AG09309 (cell line): ENCODE results near the gene TANC2.
A peak's percentile ranks its signal among the peaks of the same experiment; 100 is the strongest.

Experiments used
- DNase-seq: peaks from one replicate; pipeline ENCODE4 v3.0.0-alpha.2; 2010; ENCODE audit warnings: low read depth
- H3K4me3 ChIP-seq: 2 replicates; pipeline ENCODE4 v1.5.1; 2011; ENCODE audit warnings: mild to moderate bottlenecking, low read depth, low read length, moderate library complexity; ENCODE audit not compliant: control insufficient read depth
- TF ChIP-seq, protein P1 (sequence below): IDR thresholded peaks from 2 replicates; pipeline ENCODE4 v1.5.1; 2011; ENCODE audit warnings: mild to moderate bottlenecking, low read depth, low read length, inconsistent platforms; ENCODE audit not compliant: insufficient read depth, control insufficient read depth; ENCODE audit errors: missing control alignments

TANC2 gene

GRCh38 chr17:62965686-62966425 lies at the start of gene TANC2:
Gene TANC2 (plus strand): TSS chr17:62966235. CDS start chr17:63009560, 43,325 bp downstream.
- DNase-seq = no peak
- TF ChIP-seq, protein P1, sequence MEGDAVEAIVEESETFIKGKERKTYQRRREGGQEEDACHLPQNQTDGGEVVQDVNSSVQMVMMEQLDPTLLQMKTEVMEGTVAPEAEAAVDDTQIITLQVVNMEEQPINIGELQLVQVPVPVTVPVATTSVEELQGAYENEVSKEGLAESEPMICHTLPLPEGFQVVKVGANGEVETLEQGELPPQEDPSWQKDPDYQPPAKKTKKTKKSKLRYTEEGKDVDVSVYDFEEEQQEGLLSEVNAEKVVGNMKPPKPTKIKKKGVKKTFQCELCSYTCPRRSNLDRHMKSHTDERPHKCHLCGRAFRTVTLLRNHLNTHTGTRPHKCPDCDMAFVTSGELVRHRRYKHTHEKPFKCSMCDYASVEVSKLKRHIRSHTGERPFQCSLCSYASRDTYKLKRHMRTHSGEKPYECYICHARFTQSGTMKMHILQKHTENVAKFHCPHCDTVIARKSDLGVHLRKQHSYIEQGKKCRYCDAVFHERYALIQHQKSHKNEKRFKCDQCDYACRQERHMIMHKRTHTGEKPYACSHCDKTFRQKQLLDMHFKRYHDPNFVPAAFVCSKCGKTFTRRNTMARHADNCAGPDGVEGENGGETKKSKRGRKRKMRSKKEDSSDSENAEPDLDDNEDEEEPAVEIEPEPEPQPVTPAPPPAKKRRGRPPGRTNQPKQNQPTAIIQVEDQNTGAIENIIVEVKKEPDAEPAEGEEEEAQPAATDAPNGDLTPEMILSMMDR = no peak
- H3K4me3 ChIP-seq = peak within 1 kb of the TSS; percentile 85

- H3K4me3 ChIP-seq = no peak overlapping the region
- TF ChIP-seq, protein P1 = no peak
- DNase-seq = no peak
Measured at GRCh38 chr17:62916684-62917571, 49.1 kb upstream of the TANC2 start.

DNA sequence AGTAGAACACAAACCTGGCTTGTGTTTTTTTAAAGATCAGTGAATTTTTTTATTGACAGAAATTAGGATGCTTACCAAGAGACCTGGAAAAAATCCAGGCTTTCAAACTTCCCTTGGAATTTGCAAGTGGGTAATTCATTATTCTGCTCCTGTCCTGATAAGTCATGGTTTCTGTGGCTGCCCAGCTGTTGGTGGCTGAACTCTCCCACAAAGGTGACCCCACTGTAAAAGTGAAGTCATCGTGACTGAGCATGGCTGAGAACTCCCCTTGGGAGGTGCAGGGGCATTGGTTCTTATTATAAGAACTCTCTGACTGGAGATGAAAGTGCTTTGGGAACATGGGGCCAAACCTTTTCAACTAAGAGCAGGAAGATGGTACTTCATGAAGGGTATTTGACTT lies 46.6 kb upstream of the TANC2 start:
- TF ChIP-seq, protein P1 = no peak
- DNase-seq = no peak
- H3K4me3 ChIP-seq = no peak overlapping the region

DNA sequence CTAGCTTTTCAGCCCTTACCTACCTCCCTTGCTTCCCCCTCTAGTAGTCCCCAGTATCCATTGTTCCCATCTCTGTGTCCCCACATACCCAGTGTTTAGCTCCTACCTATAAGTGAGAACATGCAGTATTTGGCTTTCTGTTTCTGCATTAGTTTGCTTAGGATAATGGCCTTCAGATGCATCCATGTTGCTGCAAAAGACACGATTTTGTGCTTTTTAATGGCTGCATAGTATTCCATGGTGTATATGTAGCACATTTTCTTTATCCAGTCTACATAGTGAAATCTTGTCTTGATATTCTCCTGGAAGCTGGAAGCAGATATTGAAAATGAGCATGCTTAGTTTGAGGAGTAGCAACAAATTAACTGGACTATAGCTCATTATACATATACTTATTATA lies 45.7 kb upstream of the TANC2 start:
- TF ChIP-seq, protein P1 = no peak
- no peak overlapping the region for H3K4me3 ChIP-seq
- DNase-seq = no peak

DNA sequence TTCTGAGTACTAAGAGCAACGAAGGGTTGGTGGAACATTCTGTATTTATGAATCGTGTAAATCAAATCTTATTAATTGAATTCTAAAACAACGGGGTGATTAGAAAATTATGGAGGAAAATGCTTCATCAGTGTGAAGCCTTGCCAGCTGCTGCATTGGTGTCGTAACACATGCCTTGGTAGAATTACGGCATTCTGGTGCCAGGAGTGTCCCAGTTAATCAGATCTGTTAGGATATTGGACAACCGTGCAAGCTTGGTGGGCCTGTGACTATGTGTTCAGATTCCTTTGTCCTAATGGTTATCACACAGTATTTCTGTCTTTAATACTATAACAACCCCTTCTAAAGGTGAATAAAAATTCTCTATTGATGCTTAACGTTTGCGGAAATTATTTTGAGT lies 44.2 kb upstream of the TANC2 start:
- no peak for DNase-seq
- no peak overlapping the region for H3K4me3 ChIP-seq
- TF ChIP-seq, protein P1 = no peak

DNA sequence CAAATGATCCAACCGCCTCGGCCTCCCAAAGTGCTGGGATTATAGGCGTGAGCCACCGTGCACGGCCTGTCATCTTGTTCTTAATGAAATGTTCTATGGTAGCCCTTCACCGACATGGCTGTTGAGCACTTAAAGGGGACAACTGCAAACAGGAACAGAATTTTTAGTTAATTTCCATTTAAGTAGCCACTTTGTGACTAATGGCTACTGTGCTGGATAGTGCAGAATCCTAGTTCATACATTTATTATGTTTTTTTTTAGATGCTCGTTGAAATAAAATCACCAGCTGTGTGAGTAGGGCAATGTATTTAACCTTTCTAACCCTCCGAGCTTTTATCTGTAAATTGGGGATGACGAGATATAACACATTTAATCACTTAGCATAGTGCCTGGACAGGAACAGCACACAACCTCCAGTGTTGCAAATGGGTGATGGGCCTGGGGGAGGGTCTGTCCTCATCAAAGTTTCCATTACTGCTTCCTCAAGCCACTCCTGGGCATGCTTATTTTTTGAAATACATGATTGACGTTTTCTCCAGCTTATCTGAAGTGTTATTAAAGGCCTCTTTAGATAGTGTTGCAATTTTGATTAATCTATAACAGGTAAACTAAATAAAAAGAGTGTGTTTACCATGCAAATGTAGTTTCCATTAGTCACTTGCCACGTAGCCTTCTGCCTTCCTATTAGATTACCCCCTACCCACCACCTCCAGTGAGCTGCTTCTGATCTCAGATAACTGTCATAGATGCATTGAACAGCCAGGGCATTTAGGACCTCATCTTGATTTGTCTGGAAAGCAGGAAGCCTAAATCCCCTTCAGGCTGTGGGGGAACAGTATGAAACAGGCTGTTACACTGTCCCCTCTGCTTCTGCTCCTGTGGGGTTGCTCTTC lies 42.5 kb upstream of the TANC2 start:
- no peak overlapping the region for H3K4me3 ChIP-seq
- no peak for DNase-seq
- TF ChIP-seq, protein P1 = no peak
